Neural progenitor cell (in vitro differentiated cells): ENCODE measurements around the gene C1orf21.

ENCODE experiments used
- CTCF ChIP-seq: fragments of 200-600 bp; sonication (generic); IDR thresholded peaks from 2 replicates; pipeline ENCODE4 v1.5.1; 2017; ENCODE audit warnings: antibody characterized with exemption, mild to moderate bottlenecking
- EZH2 ChIP-seq: fragments of 200-600 bp; sonication (generic); IDR thresholded peaks from 2 replicates; pipeline ENCODE4 v1.6.1; 2017; ENCODE audit warnings: antibody characterized with exemption, mild to moderate bottlenecking, moderate library complexity
- EZH2phosphoT487 ChIP-seq: fragments of 200-600 bp; sonication (generic); IDR thresholded peaks from 2 replicates; pipeline ENCODE4 v1.6.1; 2017; ENCODE audit warnings: antibody characterized with exemption

DNA sequence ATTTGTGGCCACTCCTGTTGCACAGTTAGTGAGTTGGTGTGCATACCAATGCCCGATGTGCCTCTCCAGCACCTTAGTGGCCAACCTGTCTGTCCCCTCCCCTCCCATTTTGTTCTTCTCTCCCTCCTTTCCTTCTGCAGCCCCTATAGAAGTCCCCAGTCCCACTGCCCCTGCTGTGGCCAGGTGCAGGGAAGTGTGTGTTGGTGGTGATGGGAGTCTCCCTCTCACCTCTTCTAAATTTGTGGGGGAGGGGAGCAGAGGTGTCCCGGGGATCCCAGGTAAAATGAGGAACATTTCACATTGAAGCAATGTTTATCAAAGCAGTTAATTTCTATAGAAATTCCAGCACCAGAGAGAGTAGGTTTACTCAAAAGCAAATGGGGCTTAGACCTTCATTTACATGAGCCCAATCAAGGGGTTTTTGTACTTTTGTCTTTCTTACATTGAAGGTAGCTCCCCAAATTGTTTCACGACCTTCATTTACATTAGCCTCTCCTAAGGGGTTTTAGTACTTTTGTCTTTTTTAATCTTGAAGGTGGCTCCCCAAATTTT is 3.0 kb upstream of the C1orf21 start:
- TF ChIP-seq CTCF (no peak), EZH2 (no peak), EZH2phosphoT487 (no peak)
